ENCODE measurements around the gene HAO2. TPM values are rescaled to one million over a fixed set of nuclear protein-coding genes. Genes with fewer than 3 reads are reported as not detected.

Gene HAO2
- total RNA-seq, 1 experiment from 2014 or later: 0.13 TPM

DNA sequence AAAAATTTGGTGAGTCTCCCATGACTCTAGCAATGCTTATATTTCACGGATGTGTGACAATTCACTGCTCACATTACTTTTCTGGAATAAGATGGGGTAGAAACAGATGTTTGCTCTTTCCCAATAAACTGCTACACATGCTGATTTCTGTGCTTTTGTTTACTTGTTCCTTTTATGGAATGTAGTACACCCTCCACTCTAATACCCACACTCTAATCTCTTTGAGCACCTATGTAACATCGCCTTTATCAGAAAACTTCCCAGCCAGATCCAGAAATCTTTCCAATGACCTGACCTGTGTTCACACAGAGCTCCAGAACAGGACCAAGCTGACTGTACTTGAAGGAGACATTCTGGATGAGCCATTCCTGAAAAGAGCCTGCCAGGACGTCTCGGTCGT lies 50.5 kb downstream of the HAO2 start:
- H3K14ac ChIP-seq (ENCODE audit: insufficient read depth, low read length): no peak overlapping the region
- no peak overlapping the region for H3K4me2 ChIP-seq (ENCODE audit: insufficient read depth, insufficient read length, low read length)
- H4K5ac ChIP-seq (ENCODE audit: insufficient read length, low read depth, low read length): no peak overlapping the region
- H3K79me1 ChIP-seq (ENCODE audit: insufficient read depth, low read depth, low read length, poor library complexity, severe bottlenecking): no peaks in the 10 kb centered on the region
- no peak overlapping the region for H3K27ac ChIP-seq (ENCODE audit: insufficient read length, low read depth, low read length)
- no peaks in the 10 kb centered on the region for H3K27me3 ChIP-seq (ENCODE audit: insufficient read depth, low read length)
- Mint-ChIP-seq H3K4me3 (no peak overlapping the region), H3K9me3 (no peaks in the 10 kb centered on the region), H3K27ac (no peak overlapping the region), H3K27me3 (ENCODE audit: low read depth) (no peaks in the 10 kb centered on the region; the same call in none of the 2 replicates), H3K4me1 (peaks cover 8 to 10% of the 10 kb centered on the region in 2 experiments), H3K36me3 (ENCODE audit: insufficient read depth in 1 of 3, low read depth in 3 of 3) (no peaks in the 10 kb centered on the region)
- H2BK120ac ChIP-seq (ENCODE audit: low read depth, low read length, poor library complexity, severe bottlenecking): no peak overlapping the region
- H2AK5ac ChIP-seq (ENCODE audit: insufficient read length, low read length): no peak overlapping the region
- H3K4me1 ChIP-seq (ENCODE audit: insufficient read depth, low read length): no peaks in the 10 kb centered on the region; the same call in 1 of the 2 replicates
- no peak for DNase-seq
- no peak overlapping the region for H2BK5ac ChIP-seq (ENCODE audit: insufficient read length, low read length)
- H3K18ac ChIP-seq (ENCODE audit: insufficient read length, low read depth, low read length): no peak overlapping the region
- H3K9me3 ChIP-seq (ENCODE audit: control insufficient read depth, low read depth, low read length): no peaks in the 10 kb centered on the region
- H3K9ac ChIP-seq (ENCODE audit: extremely low read depth, insufficient read length, low read length): no peak overlapping the region
- no peak overlapping the region for H4K8ac ChIP-seq (replicated peaks; ENCODE audit: insufficient read length, low read depth, low read length)
- H4K91ac ChIP-seq (ENCODE audit: insufficient read length, low read depth, low read length): no peak overlapping the region
- H3K79me2 ChIP-seq (ENCODE audit: insufficient read depth, low read length): no peaks in the 10 kb centered on the region
- no peak overlapping the region for H3K56ac ChIP-seq (ENCODE audit: insufficient read length, low read depth, low read length)
- no peak overlapping the region for H3T11ph ChIP-seq (ENCODE audit: low read length)
- TF ChIP-seq, protein P1, sequence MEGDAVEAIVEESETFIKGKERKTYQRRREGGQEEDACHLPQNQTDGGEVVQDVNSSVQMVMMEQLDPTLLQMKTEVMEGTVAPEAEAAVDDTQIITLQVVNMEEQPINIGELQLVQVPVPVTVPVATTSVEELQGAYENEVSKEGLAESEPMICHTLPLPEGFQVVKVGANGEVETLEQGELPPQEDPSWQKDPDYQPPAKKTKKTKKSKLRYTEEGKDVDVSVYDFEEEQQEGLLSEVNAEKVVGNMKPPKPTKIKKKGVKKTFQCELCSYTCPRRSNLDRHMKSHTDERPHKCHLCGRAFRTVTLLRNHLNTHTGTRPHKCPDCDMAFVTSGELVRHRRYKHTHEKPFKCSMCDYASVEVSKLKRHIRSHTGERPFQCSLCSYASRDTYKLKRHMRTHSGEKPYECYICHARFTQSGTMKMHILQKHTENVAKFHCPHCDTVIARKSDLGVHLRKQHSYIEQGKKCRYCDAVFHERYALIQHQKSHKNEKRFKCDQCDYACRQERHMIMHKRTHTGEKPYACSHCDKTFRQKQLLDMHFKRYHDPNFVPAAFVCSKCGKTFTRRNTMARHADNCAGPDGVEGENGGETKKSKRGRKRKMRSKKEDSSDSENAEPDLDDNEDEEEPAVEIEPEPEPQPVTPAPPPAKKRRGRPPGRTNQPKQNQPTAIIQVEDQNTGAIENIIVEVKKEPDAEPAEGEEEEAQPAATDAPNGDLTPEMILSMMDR (conservative IDR thresholded peaks at IDR 0.05): no peak
- H2BK20ac ChIP-seq (ENCODE audit: low read depth, low read length, poor library complexity, severe bottlenecking): no peak overlapping the region
- no peaks in the 10 kb centered on the region for H4K20me1 ChIP-seq (ENCODE audit: control insufficient read depth, insufficient read depth, insufficient read length)
- no peak overlapping the region for H2BK12ac ChIP-seq (ENCODE audit: insufficient read length, low read depth, low read length)
- H2AFZ ChIP-seq (ENCODE audit: low read length): no peak overlapping the region
- no peak overlapping the region for H3K23ac ChIP-seq (ENCODE audit: insufficient read length, low read depth, low read length)
- no peak overlapping the region for H2BK15ac ChIP-seq (ENCODE audit: low read depth, low read length)
- no peak overlapping the region for H3K4ac ChIP-seq (ENCODE audit: low read depth, low read length)
- WGBS (ENCODE audit: extremely low coverage, insufficient read length, low lambda C conversion rate): no CpG with 5 or more reads among the region's 5 CpGs
- no peaks in the 10 kb centered on the region for H3K23me2 ChIP-seq (ENCODE audit: insufficient read length, low read depth, low read length, poor library complexity, severe bottlenecking)
